GM23248 (cell line): ENCODE results near the gene FAM217A.

Experiments used
- EZH2 ChIP-seq: fragments of 200-600 bp; sonication (generic); IDR thresholded peaks from 2 replicates; pipeline ENCODE4 v1.6.1; 2018; ENCODE audit warnings: antibody characterized with exemption, mild to moderate bottlenecking; ENCODE audit not compliant: insufficient read depth, poor library complexity, severe bottlenecking
- EZH2phosphoT487 ChIP-seq: fragments of 200-600 bp; sonication (generic); IDR thresholded peaks from 2 replicates; pipeline ENCODE4 v1.6.1; 2018; ENCODE audit warnings: antibody characterized with exemption, moderate library complexity, mild to moderate bottlenecking, low read depth; ENCODE audit not compliant: insufficient read depth

- TF ChIP-seq EZH2phosphoT487 (no peak), EZH2 (no peak)
Measured at GRCh38 chr6:4032475-4032874, 46.5 kb downstream of the FAM217A start.
